A549 (cell line): ENCODE measurements around the gene SMYD4.

ENCODE experiments used
- CTCF ChIP-seq: fragments of >200 bp; sonication (Bioruptor Twin); formaldehyde crosslinking; IDR thresholded peaks from 3 replicates; pipeline ENCODE4 v1.5.1; 2016
- EHMT2 ChIP-seq: fragments of 200-600 bp; sonication (generic); IDR thresholded peaks from 2 replicates; pipeline ENCODE4 v1.6.1; 2016; ENCODE audit warnings: antibody characterized with exemption, low read depth, mild to moderate bottlenecking, moderate library complexity
- EP300 ChIP-seq, 2 experiments: fragments of >200 bp; sonication (Bioruptor Twin); formaldehyde crosslinking; IDR thresholded peaks; 2 replicates in 1 of 2; 3 replicates in 1 of 2; pipeline ENCODE4 v1.6.1; 2016 to 2017
- HOXB13 ChIP-seq: fragments of 250-450 bp; sonication (Bioruptor Pico); IDR thresholded peaks from 2 replicates; pipeline ENCODE4 v1.5.0; 2020; ENCODE audit warnings: low read depth, mild to moderate bottlenecking, moderate library complexity
- MYC ChIP-seq: IDR thresholded peaks from 2 replicates; pipeline ENCODE4 v1.6.1; 2012; ENCODE audit warnings: mild to moderate bottlenecking, inconsistent platforms, low read length, improper control_type of control experiment, borderline replicate concordance
- POLR2A ChIP-seq: IDR thresholded peaks from 2 replicates; pipeline ENCODE4 v1.6.1; 2012; ENCODE audit warnings: mild to moderate bottlenecking, low read length

- TF ChIP-seq HOXB13 (no peak), EP300 (IDR thresholded peaks at IDR 0.05) (no peak), EHMT2 (no peak), POLR2A (no peak), CTCF (no peak), MYC (no peak)
Observed at GRCh38 chr17:1776857-1777256, 52.8 kb downstream of the SMYD4 start.
